NCI-H524 treated with DMSO at 0.1 percent for 48 hours (cell line): ENCODE results near the gene BCAR3.

Source experiments
- DNase-seq: peaks from one replicate; lab custom pipeline; 2025; lab: John Stamatoyannopoulos, UW

The BCAR3 gene

DNA sequence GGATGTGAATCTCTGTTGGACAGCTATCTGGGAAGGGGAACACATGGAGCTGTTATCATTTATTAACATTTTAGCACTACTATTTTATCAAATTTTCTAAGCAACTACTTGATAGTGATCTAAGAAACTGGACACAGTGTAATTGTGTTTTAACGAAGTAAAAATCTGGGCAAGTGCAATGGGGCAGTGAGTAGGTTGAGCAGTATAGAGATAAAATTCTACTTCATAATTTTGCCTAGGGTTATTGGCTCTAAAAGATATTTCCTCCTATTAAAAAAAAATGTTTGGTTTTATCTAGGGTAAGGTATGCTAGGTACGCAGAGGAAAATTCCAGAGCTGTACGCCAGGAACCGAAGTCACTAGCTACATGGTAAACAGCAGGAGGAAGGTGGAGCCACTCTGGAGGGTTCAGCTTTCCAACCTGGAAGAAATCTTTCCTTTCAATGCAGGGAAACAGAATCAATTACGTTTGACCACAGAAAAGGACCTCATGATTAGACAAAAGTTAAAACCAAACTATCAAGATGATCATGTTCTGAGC lies 43.3 kb downstream of the BCAR3 start:
- no peak for DNase-seq

- DNase-seq, result no peak
Observed at GRCh38 chr1:93636712-93637111, 44.9 kb downstream of the BCAR3 start.

- DNase-seq, result no peak
Observed at GRCh38 chr1:93635614-93636543, 45.8 kb downstream of the BCAR3 start.

GRCh38 chr1:93633313-93633712 lies 48.3 kb downstream of the BCAR3 start:
- DNase-seq, result no peak

DNA sequence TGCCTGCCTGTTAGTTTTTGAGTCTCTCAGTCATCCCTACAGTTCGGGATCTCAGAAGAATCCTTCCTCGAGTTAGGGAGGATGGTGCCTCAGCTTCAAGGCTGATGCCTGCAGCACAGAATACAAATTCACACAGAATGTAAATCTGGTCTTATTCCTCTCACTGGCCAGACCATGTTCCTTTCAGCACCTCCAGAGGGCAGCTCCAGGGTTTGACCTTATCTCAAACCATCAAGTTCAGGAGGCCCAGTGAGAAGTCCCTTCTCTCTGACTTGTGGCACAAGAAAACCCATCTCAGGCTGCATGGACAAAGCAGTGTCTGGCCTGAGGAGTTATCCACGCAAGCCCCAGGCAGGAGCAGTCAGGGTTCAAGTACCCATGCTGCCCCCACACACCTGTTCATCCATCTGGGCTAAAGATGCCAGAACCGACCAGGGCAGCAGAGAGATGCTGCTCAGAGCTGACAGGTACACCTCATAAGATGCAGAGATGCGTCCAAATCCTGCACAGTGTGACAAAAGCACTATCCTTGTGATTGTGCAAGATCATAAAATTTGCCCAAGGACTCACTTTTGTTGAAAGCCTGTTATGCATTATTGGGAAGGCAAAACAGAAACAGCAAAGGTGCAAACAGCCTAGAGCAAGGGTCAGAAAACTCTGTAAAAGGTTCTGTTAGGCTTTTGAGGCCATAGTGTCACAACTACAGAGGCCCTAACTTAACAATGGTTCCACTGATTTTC lies 49.8 kb downstream of the BCAR3 start:
- no peak for DNase-seq

DNA sequence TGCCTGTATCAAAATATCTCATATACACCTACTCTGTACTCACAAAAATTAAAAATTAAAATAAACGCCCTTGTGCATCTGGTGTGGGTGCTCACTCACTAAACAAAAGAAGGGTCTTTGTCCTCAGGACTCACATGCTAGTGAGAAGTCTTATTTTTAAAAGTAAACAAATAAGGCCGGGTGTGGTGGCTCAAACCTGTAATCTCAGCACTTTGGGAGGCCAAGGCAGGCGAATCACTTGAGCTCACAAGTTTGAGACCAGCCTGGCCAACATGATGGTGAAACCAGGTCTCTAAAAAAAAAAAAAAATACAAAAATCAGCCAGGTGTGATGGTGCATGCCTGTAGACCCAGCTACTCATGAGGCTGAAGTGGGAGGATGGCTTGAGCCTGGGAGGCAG lies 51.5 kb downstream of the BCAR3 start:
- no peak for DNase-seq

GRCh38 chr1:93629101-93630059 lies 52.3 kb downstream of the BCAR3 start:
- DNase-seq, result peak; percentile 26

DNA sequence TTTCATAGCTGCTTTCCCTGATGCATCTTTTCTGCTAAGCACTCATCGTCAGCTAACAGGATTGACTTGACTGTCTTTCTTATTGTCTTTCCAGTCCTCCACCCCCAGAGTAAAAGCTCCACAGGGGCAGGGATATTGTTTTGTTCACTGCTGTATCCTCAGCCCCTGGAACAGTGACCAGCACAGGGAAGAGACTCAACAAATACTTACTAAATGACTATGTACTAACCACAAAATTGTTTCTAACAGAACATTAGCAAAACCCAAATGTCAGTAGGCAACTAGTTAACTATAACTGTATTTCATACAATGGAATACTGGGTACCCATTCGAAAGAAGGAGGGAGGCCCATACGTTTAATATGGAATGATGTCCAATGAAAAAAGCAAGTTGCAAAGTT lies 53.0 kb downstream of the BCAR3 start:
- DNase-seq, result no peak

GRCh38 chr1:93625582-93626327 lies 55.9 kb downstream of the BCAR3 start:
- DNase-seq, result peak; percentile 33

DNA sequence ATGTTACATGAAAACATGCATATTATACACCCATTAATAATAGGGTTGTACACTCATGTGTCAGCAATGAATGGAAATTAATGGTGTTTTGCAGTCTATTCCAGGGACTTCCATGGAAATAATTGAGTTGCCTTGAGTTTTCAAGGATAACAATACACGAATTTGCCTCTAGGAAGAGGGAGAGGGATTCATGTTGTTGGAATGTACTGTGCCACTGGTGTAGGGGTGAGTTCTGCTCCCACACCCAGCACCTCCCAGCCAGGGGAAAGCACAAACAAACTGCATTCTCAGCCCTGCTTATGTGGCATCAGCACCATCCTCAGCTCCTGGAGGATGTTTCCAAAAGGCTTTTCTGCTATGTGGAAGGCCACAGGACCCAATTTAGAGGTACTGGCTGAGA lies 57.8 kb downstream of the BCAR3 start:
- DNase-seq, result no peak

DNA sequence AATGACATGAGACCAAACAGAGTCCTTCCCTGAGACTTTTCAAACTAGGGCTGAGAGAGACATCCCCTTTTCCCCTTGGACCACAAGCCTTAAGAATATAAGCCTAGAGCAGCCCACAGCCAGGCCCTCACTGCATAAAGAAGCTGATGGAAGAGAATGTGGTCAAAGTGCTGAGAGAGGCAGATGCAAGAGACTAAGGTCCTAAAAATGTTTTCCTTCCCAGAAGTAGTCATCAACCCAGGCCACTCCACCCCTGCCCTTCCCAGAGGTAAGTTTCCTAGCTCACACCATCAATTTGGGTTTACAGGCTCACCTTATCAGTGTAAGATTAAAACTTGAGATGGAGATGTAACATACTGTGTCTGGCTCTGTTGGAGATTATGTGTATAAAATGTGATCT lies 58.2 kb downstream of the BCAR3 start:
- no peak for DNase-seq

- DNase-seq, result no peak
Observed at GRCh38 chr1:93621246-93621645, 60.4 kb downstream of the BCAR3 start.

- DNase-seq, result no peak
Observed at GRCh38 chr1:93620841-93621210, 60.8 kb downstream of the BCAR3 start.

DNA sequence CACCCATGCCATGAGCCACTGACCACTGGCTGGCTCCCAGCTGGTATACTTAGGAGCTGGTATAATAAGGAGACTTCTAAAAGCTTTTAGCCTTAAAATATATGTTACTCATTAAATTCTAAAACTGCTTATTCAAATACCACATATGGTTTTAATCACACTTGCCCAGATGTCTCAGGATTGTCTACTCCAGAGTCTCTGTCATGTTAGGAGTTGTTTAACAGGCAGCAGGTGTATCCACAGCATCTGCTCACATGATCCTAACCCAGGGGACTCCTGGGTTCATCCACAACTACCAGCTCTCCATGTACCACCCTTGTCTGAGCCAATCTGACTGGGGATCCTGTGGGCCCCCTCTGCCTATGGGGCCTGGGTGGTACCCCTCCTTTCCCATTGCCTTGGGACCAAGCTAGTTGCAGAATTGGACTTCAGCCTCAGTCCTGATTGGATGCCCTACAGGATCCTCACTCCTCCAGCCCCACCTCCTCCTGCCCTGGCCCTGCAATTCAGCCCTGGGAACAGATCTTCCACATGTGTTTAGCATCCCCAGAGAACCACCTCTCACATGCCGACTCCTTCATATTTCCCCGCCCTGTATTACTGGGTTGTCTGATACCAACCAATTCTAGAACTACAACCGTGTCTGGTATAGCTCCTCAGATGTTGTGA lies 61.3 kb downstream of the BCAR3 start:
- DNase-seq, result no peak

DNA sequence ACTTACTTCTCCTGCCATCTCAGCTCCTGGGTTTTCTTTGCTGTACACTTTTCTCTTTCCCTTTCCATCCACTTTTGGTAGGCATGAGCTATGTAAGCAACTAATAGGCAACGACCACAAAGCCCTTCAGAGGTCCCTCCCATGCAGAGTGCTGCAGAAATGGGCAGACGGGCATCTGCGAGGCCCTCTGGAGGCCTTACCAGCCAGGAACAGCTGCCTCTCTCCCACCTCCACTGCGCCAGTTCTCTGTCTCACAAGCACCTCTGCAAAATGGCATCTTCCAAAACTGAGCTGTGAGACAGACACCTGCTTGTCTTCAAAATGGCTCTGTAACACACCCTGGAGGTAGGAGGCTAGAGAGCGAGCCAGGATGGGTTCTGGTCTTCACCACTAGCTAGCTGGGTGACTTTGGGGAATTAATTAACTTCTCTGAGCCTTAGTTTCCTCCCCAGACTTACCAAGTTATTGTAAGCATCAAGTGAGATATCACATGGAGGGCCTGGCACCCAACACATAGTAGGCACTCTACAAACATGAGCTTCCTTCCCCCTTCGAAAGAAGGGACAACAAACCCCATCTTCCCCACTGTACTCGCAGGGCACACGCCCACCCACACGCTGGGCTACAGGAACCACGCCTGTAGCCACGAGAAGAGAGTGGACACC lies 62.0 kb downstream of the BCAR3 start:
- DNase-seq, result no peak

GRCh38 chr1:93617670-93618499 lies 63.8 kb downstream of the BCAR3 start:
- no peak for DNase-seq

- DNase-seq, result no peak
Observed at GRCh38 chr1:93616996-93617669, 64.5 kb downstream of the BCAR3 start.

GRCh38 chr1:93616221-93616995 lies 65.2 kb downstream of the BCAR3 start:
- DNase-seq, result no peak
